K562 (cell line): ENCODE measurements around the gene KCNA10. TPM values are rescaled to one million over a fixed set of nuclear protein-coding genes. Genes with fewer than 3 reads are reported as not detected.

Experiments
- ATAC-seq: fragments of 200-7000 bp; cut with Tn5 transposase; 3 replicates; pipeline ENCODE4 v1.9.1; 2020; ENCODE audit warnings: moderate library complexity
- BruUV-seq: library from RNA; stranded (reverse); fragments of 400-500 nt; replicated peaks from 2 replicates; lab custom pipeline; 2021; lab: Mats Ljungman, UMichigan
- CTCF ChIA-PET: fragments of 300-600 bp; formaldehyde crosslinking; extraction: SDS; loops from one replicate; lab custom pipeline; 2021; ENCODE audit warnings: low intra/inter-chr PET ratio; lab: Yijun Ruan, JAX
- POLR2A ChIA-PET: fragments of 300-600, 350-650 bp; sonication (Branson Sonifier 250); formaldehyde crosslinking; extraction: SDS; loops from one replicate; lab custom pipeline; 2021; ENCODE audit warnings: antibody characterized with exemption, inconsistent platforms; lab: Yijun Ruan, JAX
- DNase-seq, 4 experiments: peaks; one replicate each; pipeline versions ENCODE4 v3.0.0 to v3.0.0-alpha.2; 2011 to 2018; ENCODE audit warnings: low spot score in 3 of 4, mixed read lengths in 3 of 4; ENCODE audit errors: extremely low read depth in 1 of 4
- FAIRE-seq: peaks from 2 replicates; lab custom pipeline; 2011; peaks lifted over from hg19 to GRCh38; lab: Jason Lieb, UNC
- H2AFZ ChIP-seq: 2 replicates; pipeline ENCODE4 v1.6.0; 2011; ENCODE audit warnings: low read depth, low read length, control low read depth, inconsistent platforms
- H3K27ac ChIP-seq: fragments of 200-600 bp; 3 replicates; pipeline ENCODE4 v1.8.0; 2011; ENCODE audit warnings: low read depth, mild to moderate bottlenecking, control low read depth, inconsistent platforms, low read length, moderate library complexity, mixed read lengths; ENCODE audit errors: extremely low read depth
- H3K27me3 ChIP-seq, 2 experiments: fragments of 300-600 bp in 1 of 2; 2 replicates in 1 of 2; 3 replicates in 1 of 2; pipeline versions ENCODE4 v1.6.0 to v1.8.0; 2011; ENCODE audit warnings: inconsistent platforms in 2 of 2, low read length in 2 of 2, mild to moderate bottlenecking in 1 of 2, mixed read lengths in 1 of 2, moderate library complexity in 1 of 2; ENCODE audit not compliant: control insufficient read depth in 2 of 2, insufficient read depth in 2 of 2
- H3K36me3 ChIP-seq: fragments of 300-600 bp; 3 replicates; pipeline ENCODE4 v1.8.0; 2011; ENCODE audit warnings: mild to moderate bottlenecking, low read length, inconsistent platforms; ENCODE audit not compliant: control insufficient read depth, insufficient read depth
- H3K4me1 ChIP-seq, 2 experiments: fragments of 200-600 bp in 1 of 2; replicated peaks in 1 of 2; 2 replicates in 1 of 2; 3 replicates in 1 of 2; pipeline versions ENCODE4 v1.5.1 to v1.8.0; 2011; ENCODE audit warnings: inconsistent platforms in 2 of 2, low read length in 2 of 2, mild to moderate bottlenecking in 1 of 2, mixed read lengths in 1 of 2, moderate library complexity in 1 of 2; ENCODE audit not compliant: control insufficient read depth in 2 of 2, insufficient read depth in 2 of 2
- H3K4me2 ChIP-seq: 2 replicates; pipeline ENCODE4 v1.6.1; 2011; ENCODE audit warnings: low read length, control low read depth, inconsistent platforms, mixed read lengths; ENCODE audit not compliant: insufficient read depth
- H3K4me3 ChIP-seq: fragments of 200-600 bp; sonication (generic), shearing (Covaris generic); 2 replicates; pipeline ENCODE4 v1.5.1; 2016; ENCODE audit warnings: control low read depth, inconsistent platforms
- H3K79me2 ChIP-seq: fragments of 200-600 bp; 3 replicates; pipeline ENCODE4 v1.8.0; 2011; ENCODE audit warnings: low read length, inconsistent platforms; ENCODE audit not compliant: control insufficient read depth, insufficient read depth
- H3K9ac ChIP-seq, 2 experiments: 2 replicates each; pipeline versions ENCODE4 v1.6.0 to v1.6.1; 2011; ENCODE audit warnings: low read depth in 2 of 2, low read length in 2 of 2, control low read depth in 1 of 2, inconsistent platforms in 1 of 2, mild to moderate bottlenecking in 1 of 2, mixed read lengths in 1 of 2; ENCODE audit not compliant: insufficient read depth in 1 of 2
- H3K9me1 ChIP-seq: one replicate; pipeline ENCODE4 v1.6.0; 2011; ENCODE audit warnings: inconsistent platforms, mild to moderate bottlenecking, low read length, moderate library complexity; ENCODE audit not compliant: control insufficient read depth, insufficient read depth
- H3K9me3 ChIP-seq: replicated peaks from 2 replicates; pipeline ENCODE4 v1.5.1; 2011; ENCODE audit warnings: low read depth, low read length, inconsistent platforms; ENCODE audit not compliant: control insufficient read depth, insufficient read depth
- H4K20me1 ChIP-seq: replicated peaks from 2 replicates; pipeline ENCODE4 v1.6.1; 2011; ENCODE audit warnings: low read length, inconsistent platforms, mixed read lengths; ENCODE audit not compliant: control insufficient read depth, insufficient read depth
- IRF2 ChIP-seq: sonication (generic); formaldehyde crosslinking; IDR thresholded peaks from 2 replicates; pipeline ENCODE4 v1.8.1; 2022; ENCODE audit warnings: mild to moderate bottlenecking, missing genetic modification reagents
- LARP7 ChIP-seq: fragments of 450-650 bp; IDR thresholded peaks from 2 replicates; pipeline ENCODE4 v1.6.1; 2016
- MXI1 ChIP-seq: IDR thresholded peaks from 2 replicates; pipeline ENCODE4 v1.6.1; 2011; ENCODE audit warnings: low read depth, mild to moderate bottlenecking, improper control_type of control experiment, low read length
- ZC3H11A ChIP-seq: IDR thresholded peaks from 2 replicates; pipeline ENCODE4 v1.6.1; 2012; ENCODE audit warnings: low read depth, low read length, improper control_type of control experiment
- ZNF232 ChIP-seq: sonication (generic); formaldehyde crosslinking; IDR thresholded peaks from 2 replicates; pipeline ENCODE4 v1.8.0; 2022; ENCODE audit warnings: mild to moderate bottlenecking, missing genetic modification reagents
- ZNF408 ChIP-seq: fragments of 250-450 bp; sonication (Bioruptor Pico); IDR thresholded peaks from 2 replicates; pipeline ENCODE4 v1.4.0; 2020; ENCODE audit warnings: low read depth, mild to moderate bottlenecking, moderate library complexity
- ZNF57 ChIP-seq: fragments of 450-650 bp; formaldehyde crosslinking; IDR thresholded peaks from 2 replicates; pipeline ENCODE4 v1.4.0; 2020; ENCODE audit warnings: mild to moderate bottlenecking, moderate library complexity
- WGBS: fragments of 100-300 bp; shearing (Covaris generic); methylation state at CpG from one replicate; pipeline ENCODE4 v1.1.6; 2016; ENCODE audit warnings: low coverage, mixed read lengths; ENCODE audit not compliant: insufficient coverage; ENCODE audit errors: missing lambda C conversion rate; 5-methylcytosine and 5-hydroxymethylcytosine counted together
- in situ Hi-C: fragments of 300-500 bp; cut with MboI; formaldehyde crosslinking; loops from 4 replicates; pipeline ENCODE4 v1.15.0; 2018; ENCODE audit warnings: inconsistent platforms, mixed read lengths
- intact Hi-C: fragments of 100-400 bp; cut with micrococcal nuclease; formaldehyde crosslinking; loops from 2 replicates; pipeline ENCODE4 v1.14.2; 2022
- polyA plus RNA-seq, 8 experiments: library from polyadenylated mRNA; depleted of rRNA in 4 of 8; stranded (reverse) in 5 of 8; unstranded in 3 of 8; fragments of >200 nt; fragmentation: Nextera tagmentation in 2 of 8; fragmentation: Illumina TruSeq in 1 of 8; extraction: Ambion mirVana in 2 of 8; extraction: Trizol in 1 of 8; gene quantifications; 2 replicates each; pipeline versions ENCODE4 v1.2.1 to v1.2.3, GENCODE V29; 2011 to 2014; ENCODE audit warnings: inconsistent platforms in 1 of 8, missing spikeins in 1 of 8
- total RNA-seq, 7 experiments: library from RNA; depleted of rRNA in 6 of 7; stranded (reverse); fragments of >200 nt in 6 of 7; fragmentation: Illumina TruSeq in 2 of 7; extraction: Trizol in 2 of 7; gene quantifications; 2 replicates each; pipeline versions ENCODE4 v1.2.1 to v1.2.3, GENCODE V29; 2011 to 2021; ENCODE audit warnings: low replicate concordance in 1 of 7
- TF ChIP-seq, protein P1 (sequence below): fragments of 450-650 bp; formaldehyde crosslinking; IDR thresholded peaks from 2 replicates; pipeline ENCODE4 v1.4.0; 2020; ENCODE audit warnings: mild to moderate bottlenecking, moderate library complexity
- TF ChIP-seq, protein P2 (sequence below): sonication (generic); formaldehyde crosslinking; IDR thresholded peaks from 2 replicates; pipeline ENCODE4 v1.8.1; 2023; ENCODE audit warnings: mild to moderate bottlenecking, missing genetic modification reagents, moderate library complexity

KCNA10 gene
- total and polyA plus RNA-seq, 9 of the 15 experiments (the other 6 are each of a cell fraction or from before 2014, with no cell fraction given), result not detected

DNA sequence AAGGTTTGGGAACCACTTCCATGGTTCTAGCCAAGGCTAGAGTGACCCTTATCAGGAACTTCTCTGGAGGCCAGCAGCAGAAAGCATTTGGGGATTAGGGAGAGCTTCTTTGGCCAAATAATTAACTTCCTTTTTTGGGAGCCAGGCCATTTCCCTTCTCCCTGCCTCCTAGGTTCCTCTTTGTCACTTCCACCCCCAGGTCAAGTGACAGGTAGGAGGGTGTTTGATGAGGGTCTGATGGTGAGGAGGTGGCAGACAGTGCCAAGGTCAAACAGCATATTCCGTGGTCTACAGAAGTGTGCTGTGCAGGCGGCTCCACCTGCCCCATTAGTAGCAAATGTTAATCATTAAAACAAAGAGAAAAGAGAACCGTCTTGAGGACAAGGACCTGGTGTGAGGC, 1.9 kb upstream of the KCNA10 start:
- H3K4me3 ChIP-seq, result no peak overlapping the region
- H3K9me1 ChIP-seq, result no peaks in the 10 kb centered on the region
- no peak overlapping the region for H3K9ac ChIP-seq
- POLR2A ChIA-PET, result interaction anchor here (0.6 to 1.1 kb wide), 3 partner anchors 22 to 341 kb away, joined by 3 to 4 read pairs (median 3); no protein-coding TSS in a partner anchor
- no peak for FAIRE-seq
- H3K4me2 ChIP-seq, result no peak overlapping the region
- CTCF ChIA-PET, result no interaction called here
- BruUV-seq, result no TSS peak
- peaks cover 13% of the 10 kb centered on the region for H4K20me1 ChIP-seq
- H3K27ac ChIP-seq, result no peak overlapping the region
- intact Hi-C loops, result loop anchor here (5.0 kb wide), 1 partner anchor 246 kb away; no protein-coding TSS in a partner anchor
- TF ChIP-seq IRF2 (CRISPR knock-in tag) (no peak), ZC3H11A (no peak), LARP7 (no peak), MXI1 (no peak), ZNF408 (CRISPR knock-in tag) (no peak), ZNF57 (CRISPR knock-in tag) (no peak), ZNF232 (no peak)
- TF ChIP-seq, protein P1, sequence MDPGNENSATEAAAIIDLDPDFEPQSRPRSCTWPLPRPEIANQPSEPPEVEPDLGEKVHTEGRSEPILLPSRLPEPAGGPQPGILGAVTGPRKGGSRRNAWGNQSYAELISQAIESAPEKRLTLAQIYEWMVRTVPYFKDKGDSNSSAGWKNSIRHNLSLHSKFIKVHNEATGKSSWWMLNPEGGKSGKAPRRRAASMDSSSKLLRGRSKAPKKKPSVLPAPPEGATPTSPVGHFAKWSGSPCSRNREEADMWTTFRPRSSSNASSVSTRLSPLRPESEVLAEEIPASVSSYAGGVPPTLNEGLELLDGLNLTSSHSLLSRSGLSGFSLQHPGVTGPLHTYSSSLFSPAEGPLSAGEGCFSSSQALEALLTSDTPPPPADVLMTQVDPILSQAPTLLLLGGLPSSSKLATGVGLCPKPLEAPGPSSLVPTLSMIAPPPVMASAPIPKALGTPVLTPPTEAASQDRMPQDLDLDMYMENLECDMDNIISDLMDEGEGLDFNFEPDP, result no peak
- TF ChIP-seq, protein P2, sequence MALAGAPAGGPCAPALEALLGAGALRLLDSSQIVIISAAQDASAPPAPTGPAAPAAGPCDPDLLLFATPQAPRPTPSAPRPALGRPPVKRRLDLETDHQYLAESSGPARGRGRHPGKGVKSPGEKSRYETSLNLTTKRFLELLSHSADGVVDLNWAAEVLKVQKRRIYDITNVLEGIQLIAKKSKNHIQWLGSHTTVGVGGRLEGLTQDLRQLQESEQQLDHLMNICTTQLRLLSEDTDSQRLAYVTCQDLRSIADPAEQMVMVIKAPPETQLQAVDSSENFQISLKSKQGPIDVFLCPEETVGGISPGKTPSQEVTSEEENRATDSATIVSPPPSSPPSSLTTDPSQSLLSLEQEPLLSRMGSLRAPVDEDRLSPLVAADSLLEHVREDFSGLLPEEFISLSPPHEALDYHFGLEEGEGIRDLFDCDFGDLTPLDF (CRISPR knock-in tag), result no peak
- no peaks in the 10 kb centered on the region for H3K36me3 ChIP-seq
- no peaks in the 10 kb centered on the region for H3K79me2 ChIP-seq
- ATAC-seq, result no peak
- WGBS, result 4% methylated on average over 3 of the region's 3 CpGs
- no peak for DNase-seq
- no peaks in the 10 kb centered on the region for H3K9me3 ChIP-seq
- in situ Hi-C loops, result no loop called here
- H2AFZ ChIP-seq, result no peak overlapping the region
- no peaks in the 10 kb centered on the region; a peak in 2 of 5 replicates for H3K4me1 ChIP-seq
- H3K27me3 ChIP-seq, result peaks cover 4 to 45% of the 10 kb centered on the region in 2 experiments; a peak in 4 of 5 replicates
